Kidney epithelial cell (primary cell): Measurements from ENCODE around the gene SOX14. TPM values are rescaled to one million over a fixed set of nuclear protein-coding genes. Genes with fewer than 3 reads are reported as not detected.

Experiments
- DNase-seq: peaks from one replicate; pipeline ENCODE4 v3.0.0-alpha.2; 2010; ENCODE audit warnings: low read depth
- H3K27me3 ChIP-seq: 2 replicates; pipeline ENCODE4 v1.6.0; 2011; ENCODE audit warnings: low read length; ENCODE audit not compliant: control insufficient read depth, insufficient read depth
- H3K36me3 ChIP-seq: 2 replicates; pipeline ENCODE4 v1.5.1; 2011; ENCODE audit warnings: low read length; ENCODE audit not compliant: control insufficient read depth, insufficient read depth
- H3K4me3 ChIP-seq: 2 replicates; pipeline ENCODE4 v1.5.1; 2011; ENCODE audit warnings: low read depth, mild to moderate bottlenecking, control low read depth, low read length
- total RNA-seq: library from RNA; depleted of rRNA; stranded (reverse); fragments of >200 nt; gene quantifications from 2 replicates; pipeline ENCODE4 v1.2.3, GENCODE V29; 2015
- TF ChIP-seq, protein P1 (sequence below): IDR thresholded peaks from 2 replicates; pipeline ENCODE4 v1.5.1; 2011; ENCODE audit warnings: mild to moderate bottlenecking, moderate library complexity, low read length, control low read depth, inconsistent platforms; ENCODE audit not compliant: insufficient read depth, poor library complexity, severe bottlenecking

Gene SOX14
- total RNA-seq, 1 donor from 2014 or later: not detected

DNA sequence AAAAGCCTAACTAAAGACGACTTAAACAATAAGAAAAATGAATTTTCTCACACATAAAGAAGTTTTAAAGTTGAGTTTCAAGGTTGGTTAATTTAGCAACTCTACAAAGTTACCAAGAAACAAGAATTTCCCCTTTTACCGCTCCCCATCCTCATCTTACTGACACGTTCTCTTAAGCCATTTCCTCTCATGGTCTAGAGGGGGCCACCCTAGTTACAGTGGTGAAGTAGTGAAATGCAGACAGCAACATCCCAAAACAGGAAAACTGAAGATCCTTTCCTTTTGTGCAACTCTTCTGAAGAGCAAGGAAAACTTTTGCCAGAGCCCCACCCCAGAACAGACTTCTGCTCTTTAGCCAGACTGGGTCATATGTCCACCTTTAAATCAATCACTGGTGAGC is 17.3 kb upstream of the SOX14 start:
- TF ChIP-seq, protein P1, sequence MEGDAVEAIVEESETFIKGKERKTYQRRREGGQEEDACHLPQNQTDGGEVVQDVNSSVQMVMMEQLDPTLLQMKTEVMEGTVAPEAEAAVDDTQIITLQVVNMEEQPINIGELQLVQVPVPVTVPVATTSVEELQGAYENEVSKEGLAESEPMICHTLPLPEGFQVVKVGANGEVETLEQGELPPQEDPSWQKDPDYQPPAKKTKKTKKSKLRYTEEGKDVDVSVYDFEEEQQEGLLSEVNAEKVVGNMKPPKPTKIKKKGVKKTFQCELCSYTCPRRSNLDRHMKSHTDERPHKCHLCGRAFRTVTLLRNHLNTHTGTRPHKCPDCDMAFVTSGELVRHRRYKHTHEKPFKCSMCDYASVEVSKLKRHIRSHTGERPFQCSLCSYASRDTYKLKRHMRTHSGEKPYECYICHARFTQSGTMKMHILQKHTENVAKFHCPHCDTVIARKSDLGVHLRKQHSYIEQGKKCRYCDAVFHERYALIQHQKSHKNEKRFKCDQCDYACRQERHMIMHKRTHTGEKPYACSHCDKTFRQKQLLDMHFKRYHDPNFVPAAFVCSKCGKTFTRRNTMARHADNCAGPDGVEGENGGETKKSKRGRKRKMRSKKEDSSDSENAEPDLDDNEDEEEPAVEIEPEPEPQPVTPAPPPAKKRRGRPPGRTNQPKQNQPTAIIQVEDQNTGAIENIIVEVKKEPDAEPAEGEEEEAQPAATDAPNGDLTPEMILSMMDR: no peak
- no peaks in the 10 kb centered on the region for H3K27me3 ChIP-seq
- H3K36me3 ChIP-seq: no peaks in the 10 kb centered on the region
- DNase-seq: no peak
- no peak overlapping the region for H3K4me3 ChIP-seq

DNA sequence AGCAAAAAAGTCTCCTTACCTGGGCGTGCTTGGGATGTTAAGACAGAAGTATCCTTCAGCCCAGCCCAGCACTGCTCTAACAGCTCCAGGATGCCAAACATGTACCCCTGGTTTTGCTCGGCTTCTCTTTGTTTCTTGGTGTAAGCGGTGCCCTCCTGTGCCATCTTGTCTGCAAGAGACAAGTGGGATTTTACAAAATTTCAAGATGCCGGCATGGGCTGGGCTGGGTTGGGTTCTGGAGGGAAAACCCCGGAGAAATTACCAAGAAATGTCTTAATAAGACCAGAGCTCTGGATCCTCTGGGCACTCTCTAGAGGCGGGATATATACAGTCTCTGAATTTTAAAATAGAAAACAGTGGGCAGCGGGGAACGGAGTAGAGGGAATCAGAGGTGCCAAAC is 4.6 kb upstream of the SOX14 start:
- no peak for DNase-seq
- Histone ChIP-seq H3K27me3 (peaks cover 48% of the 10 kb centered on the region), H3K36me3 (peaks cover 1% of the 10 kb centered on the region), H3K4me3 (no peak overlapping the region)
- TF ChIP-seq, protein P1: no peak

DNA sequence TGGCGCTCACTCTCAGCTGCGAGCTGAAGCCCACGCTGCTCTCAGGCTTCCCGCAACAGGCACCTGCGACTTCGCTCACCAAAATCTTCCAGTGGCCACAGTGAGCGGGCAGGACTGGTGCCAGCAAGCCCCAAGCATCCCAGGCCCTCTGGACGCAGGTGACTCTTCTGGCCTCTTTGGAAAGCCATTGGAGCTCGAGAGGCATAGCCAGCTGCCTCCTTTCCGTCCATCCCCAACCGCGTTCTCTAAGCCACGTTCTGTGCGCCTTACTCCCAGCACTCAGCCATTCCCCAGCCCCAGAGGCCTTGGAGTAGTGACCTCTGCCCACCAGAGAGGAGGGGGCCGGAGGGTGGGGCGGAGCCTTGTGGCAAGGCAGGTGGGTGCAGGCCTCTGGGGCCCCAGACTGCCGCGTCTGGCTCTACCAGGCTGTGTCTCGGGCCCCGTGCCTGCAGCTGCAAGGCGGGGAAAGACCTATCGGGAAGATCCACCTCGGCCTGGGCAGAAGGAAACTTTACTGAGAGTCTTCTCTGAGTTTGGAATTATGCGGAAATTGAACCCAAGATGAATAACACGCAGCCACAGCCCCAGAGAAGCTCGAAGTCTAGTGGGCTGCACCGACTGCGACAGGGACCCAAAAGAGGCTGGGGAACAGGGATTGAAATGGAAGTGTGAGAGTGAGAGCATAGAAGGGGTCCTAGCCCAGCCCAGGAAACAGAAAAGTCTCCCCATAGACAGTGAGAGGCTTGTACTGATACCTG is 3.6 kb upstream of the SOX14 start:
- peaks cover 58% of the 10 kb centered on the region for H3K27me3 ChIP-seq
- DNase-seq: no peak
- H3K36me3 ChIP-seq: peaks cover 1% of the 10 kb centered on the region
- TF ChIP-seq, protein P1: no peak
- no peak overlapping the region for H3K4me3 ChIP-seq

DNA sequence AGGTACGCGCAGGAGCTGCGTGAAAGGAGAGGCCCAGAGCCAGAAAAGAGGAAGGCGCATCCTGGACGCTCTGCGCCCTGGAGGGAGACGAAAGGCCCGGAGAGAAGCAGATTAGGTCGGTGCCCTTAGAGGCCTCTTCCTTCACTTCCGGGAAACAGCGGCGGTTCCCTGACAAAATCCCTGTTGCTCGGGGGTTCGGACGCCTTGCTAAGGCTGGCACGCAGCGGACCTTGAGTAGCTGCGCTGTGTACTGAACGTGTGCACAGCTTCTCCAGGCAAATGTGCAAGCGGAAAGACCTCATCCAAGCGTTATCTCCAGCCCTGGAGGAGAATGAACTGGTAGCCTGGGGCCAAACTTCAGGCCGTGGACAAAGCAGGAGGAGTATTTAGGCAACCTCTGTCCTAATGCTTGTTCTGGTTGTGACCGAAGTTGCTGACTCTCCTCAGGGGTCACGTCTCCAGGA is 3.0 kb upstream of the SOX14 start:
- TF ChIP-seq, protein P1: no peak

DNA sequence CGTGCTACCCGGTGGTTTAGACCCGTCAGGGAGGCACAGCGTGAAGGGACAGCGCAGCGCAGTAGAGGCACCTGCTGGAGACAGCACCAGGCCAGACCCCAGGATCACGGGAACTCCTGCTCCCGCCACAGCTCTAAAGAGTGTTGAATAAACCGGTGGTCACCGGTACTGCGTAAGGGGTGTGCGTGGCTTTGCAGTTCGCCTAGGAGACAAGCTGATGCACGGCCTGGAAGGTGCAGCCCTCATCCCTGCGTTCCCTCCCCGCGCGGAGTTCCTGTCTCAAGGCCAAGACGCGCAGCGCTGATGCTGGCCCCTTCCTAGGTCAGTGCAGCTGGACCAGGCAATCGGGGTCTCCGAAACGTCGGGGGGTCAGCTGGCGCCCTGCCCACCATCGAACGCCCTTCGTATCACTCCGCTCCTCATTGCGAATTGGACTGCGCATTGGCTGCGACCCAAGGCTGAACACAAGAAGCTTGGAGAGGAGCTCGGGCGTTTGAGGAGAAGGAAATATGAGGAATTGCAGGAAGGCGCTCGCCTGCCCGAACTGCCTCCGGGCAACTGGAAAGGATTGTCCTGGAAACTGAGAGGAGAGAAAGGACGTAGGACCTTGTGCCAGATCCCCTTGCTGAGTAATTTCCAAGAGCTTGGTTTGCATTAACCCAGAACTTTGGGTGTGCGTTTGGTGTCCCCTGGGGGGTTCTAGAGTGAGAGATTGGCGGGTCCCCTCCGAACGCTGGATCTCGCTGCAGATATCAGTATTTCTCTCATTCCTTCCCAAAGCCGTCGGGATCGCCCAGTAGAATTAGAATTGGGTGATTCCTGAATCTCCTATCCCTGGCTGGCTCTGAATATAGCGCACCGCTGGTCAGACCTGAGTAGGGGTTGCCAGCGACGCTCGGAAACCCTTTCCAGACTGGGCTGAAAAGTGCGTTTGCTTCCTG is 2.3 kb upstream of the SOX14 start:
- no peak for DNase-seq
- H3K27me3 ChIP-seq: peaks cover 71% of the 10 kb centered on the region
- peaks cover 1% of the 10 kb centered on the region for H3K36me3 ChIP-seq
- H3K4me3 ChIP-seq: no peak overlapping the region
- TF ChIP-seq, protein P1: no peak

More for the DNA sequence above, 3.0 kb upstream of the SOX14 start:
- no peak for DNase-seq
- Histone ChIP-seq H3K36me3 (peaks cover 1% of the 10 kb centered on the region), H3K27me3 (peaks cover 64% of the 10 kb centered on the region), H3K4me3 (no peak overlapping the region)
